Activated naive CD4-positive, alpha-beta T cell (primary cell): ENCODE measurements around the gene KLHL10.
"Not testable (repeated sequence)": the region's sequence is repeated elsewhere in the genome, so short reads cannot be mapped to it uniquely, and the experiment has no call there.

Source experiments
- DNase-seq, 4 experiments: peaks; one replicate each; lab custom pipeline; 2025; lab: John Stamatoyannopoulos, UW

KLHL10 gene

GRCh38 chr17:41851382-41851781 is 13.8 kb downstream of the KLHL10 start:
- DNase-seq, result not testable (repeated sequence)

GRCh38 chr17:41860254-41860931 is 22.8 kb downstream of the KLHL10 start:
- no peak for DNase-seq

GRCh38 chr17:41863074-41863848 is 25.6 kb downstream of the KLHL10 start:
- no peak for DNase-seq

GRCh38 chr17:41864498-41864835 is 26.8 kb downstream of the KLHL10 start:
- peak in 1 of 4 experiments; percentile 55 for DNase-seq

GRCh38 chr17:41864836-41865595 is 27.4 kb downstream of the KLHL10 start, which contains the start of gene KLHL11:
KLHL11 (minus strand) TSS chr17:41865423; CDS start chr17:41865370, 53 bp downstream.
- DNase-seq, result peak; percentile 62 to 85 (median 74)

GRCh38 chr17:41865596-41865893 is 27.9 kb downstream of the KLHL10 start:
- no peak for DNase-seq

GRCh38 chr17:41868568-41868967 is 30.9 kb downstream of the KLHL10 start:
- DNase-seq, result no peak

- DNase-seq, result no peak
These were observed 31.8 kb downstream of the KLHL10 start for GRCh38 chr17:41869426-41869825.

GRCh38 chr17:41870097-41870496 is 32.5 kb downstream of the KLHL10 start:
- DNase-seq, result no peak

- no peak for DNase-seq
These were observed 33.0 kb downstream of the KLHL10 start for GRCh38 chr17:41870627-41871026.

GRCh38 chr17:41871789-41872188 is 34.2 kb downstream of the KLHL10 start:
- no peak for DNase-seq

GRCh38 chr17:41873559-41874292 is 36.1 kb downstream of the KLHL10 start:
- no peak for DNase-seq

- not testable (repeated sequence) for DNase-seq
These were observed 36.7 kb downstream of the KLHL10 start for GRCh38 chr17:41874293-41874670.

- DNase-seq, result no peak
These were observed 42.5 kb downstream of the KLHL10 start for GRCh38 chr17:41880130-41880529.

GRCh38 chr17:41882756-41883155 is 45.1 kb downstream of the KLHL10 start:
- no peak for DNase-seq

GRCh38 chr17:41885733-41886132 is 48.1 kb downstream of the KLHL10 start:
- DNase-seq, result no peak

GRCh38 chr17:41888332-41888965 is 50.8 kb downstream of the KLHL10 start:
- DNase-seq, result no peak

- DNase-seq, result no peak
These were observed 53.8 kb downstream of the KLHL10 start for GRCh38 chr17:41891135-41892020.

- no peak for DNase-seq
These were observed 54.4 kb downstream of the KLHL10 start for GRCh38 chr17:41892021-41892376.

- DNase-seq, result no peak
These were observed 55.8 kb downstream of the KLHL10 start for GRCh38 chr17:41893384-41893783.

GRCh38 chr17:41894791-41895331 is 57.2 kb downstream of the KLHL10 start:
- no peak for DNase-seq
